Retina (tissue), 1 donor: ENCODE results near the gene RETREG3.
"Not testable (repeated sequence)": the region's sequence is repeated elsewhere in the genome, so short reads cannot be mapped to it uniquely, and the experiment has no call there.

Experiments
- DNase-seq: peaks from one replicate; pipeline ENCODE4 v3.0.0-alpha.2; 2016

Gene RETREG3, protein sequence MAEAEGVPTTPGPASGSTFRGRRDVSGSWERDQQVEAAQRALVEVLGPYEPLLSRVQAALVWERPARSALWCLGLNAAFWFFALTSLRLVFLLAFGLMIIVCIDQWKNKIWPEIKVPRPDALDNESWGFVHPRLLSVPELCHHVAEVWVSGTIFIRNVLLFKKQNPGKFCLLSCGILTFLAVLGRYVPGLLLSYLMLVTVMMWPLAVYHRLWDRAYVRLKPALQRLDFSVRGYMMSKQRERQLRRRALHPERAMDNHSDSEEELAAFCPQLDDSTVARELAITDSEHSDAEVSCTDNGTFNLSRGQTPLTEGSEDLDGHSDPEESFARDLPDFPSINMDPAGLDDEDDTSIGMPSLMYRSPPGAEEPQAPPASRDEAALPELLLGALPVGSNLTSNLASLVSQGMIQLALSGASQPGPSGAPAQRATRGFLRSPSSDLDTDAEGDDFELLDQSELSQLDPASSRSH

GRCh38 chr17:42609182-42609813 is at the start of gene RETREG3, which contains the start of gene TUBG1:
Gene RETREG3, minus strand, starts transcription at chr17:42609374. Its CDS starts 50 bp downstream, at chr17:42609324.
Gene TUBG1, plus strand, starts transcription at chr17:42609683. Its CDS starts 55 bp downstream, at chr17:42609738.
- DNase-seq = peak; percentile 98

DNA sequence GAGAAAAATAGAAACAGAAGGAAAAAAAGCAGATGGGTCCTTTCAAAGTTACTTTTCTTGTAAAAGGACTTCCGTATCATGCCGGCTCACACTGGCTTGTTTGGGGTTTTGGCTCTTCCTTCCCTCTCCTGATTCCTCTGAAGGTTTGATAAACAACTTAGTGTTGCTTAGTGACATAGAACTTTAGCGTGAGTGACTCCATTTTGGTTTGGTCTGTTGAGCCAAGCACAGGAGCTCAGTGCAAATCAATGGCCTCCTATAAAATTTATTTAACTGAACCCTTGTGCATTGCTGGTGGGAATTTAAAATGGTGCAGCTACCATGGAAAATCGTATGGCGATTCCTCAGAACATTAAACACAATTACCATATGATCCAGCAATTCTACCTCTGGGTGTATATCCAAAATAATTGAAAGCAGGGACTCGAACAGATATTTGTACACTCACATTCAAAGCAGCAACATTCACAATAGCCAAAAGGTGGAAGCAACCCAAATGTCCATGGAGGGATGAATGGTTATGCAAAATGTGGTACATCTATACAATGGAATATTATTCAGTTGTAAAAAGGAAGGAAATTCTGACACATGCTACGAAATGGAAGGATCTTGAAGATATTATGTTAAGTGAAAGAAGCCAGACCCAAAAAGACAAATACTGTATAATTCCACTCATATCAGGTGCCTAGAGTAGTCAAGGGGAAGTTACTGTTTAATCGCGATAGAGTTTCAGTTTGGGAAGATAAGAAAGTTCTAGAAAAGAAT is 48.8 kb upstream of the RETREG3 start:
- no peak for DNase-seq

- DNase-seq = no peak
Measured at GRCh38 chr17:42655528-42655927, 46.4 kb upstream of the RETREG3 start.

GRCh38 chr17:42653179-42654124 is 44.3 kb upstream of the RETREG3 start:
- DNase-seq = peak; percentile 85

- DNase-seq = no peak
Measured at GRCh38 chr17:42651392-42651791, 42.2 kb upstream of the RETREG3 start.

- no peak for DNase-seq
Measured at GRCh38 chr17:42647778-42648177, 38.6 kb upstream of the RETREG3 start.

DNA sequence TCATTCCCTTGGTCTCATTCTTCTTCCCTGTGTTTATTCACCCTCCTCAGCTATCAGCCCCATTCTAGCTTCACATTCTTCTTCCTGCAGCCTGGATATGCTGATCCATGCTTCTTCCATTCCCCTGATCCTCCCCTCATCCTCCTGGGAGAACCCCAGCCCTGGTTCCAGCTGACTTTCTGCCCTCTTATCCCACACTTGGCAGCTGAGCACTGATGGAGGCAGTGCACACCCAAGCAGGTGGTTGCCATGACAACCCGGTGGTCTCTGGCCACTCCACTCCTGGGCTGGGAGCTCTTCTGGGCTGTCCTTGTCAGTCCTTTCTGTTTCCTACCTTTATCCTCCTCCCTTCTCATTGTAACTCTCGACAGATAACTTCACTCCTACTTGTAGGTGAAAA is 33.2 kb upstream of the RETREG3 start:
- DNase-seq = peak; percentile 19

GRCh38 chr17:42640121-42640520 is 30.9 kb upstream of the RETREG3 start:
- DNase-seq = no peak

GRCh38 chr17:42639525-42640113 is 30.4 kb upstream of the RETREG3 start:
- no peak for DNase-seq

- DNase-seq = no peak
Measured at GRCh38 chr17:42632949-42633444, 23.8 kb upstream of the RETREG3 start.

DNA sequence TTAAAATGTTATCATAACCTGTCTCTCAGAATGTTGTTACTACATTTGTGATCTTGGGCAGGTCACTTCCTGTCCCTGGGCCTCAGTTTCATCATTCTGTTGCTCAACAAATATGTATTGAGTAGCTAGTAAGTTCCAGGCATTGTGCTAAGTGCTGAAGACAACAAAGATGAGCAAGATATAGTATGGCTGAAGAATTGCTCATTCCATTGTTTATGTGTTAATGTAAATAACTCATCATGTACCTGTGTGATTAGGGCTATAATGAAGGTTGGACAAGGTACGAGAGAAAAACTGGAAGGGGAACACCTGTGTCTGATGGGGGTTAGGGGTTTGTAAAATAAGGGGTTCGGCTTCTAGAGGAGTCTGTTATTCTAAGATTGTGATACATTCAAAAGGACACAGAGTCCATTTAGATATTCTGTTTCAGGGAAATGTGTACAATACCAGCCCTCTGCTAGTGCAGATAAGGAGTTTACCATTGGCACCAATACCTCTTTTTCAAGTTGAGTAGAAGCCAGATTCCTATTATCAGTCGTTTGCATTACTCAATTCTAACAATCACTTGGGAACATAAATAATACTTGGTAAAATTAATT is 20.3 kb upstream of the RETREG3 start:
- no peak for DNase-seq

DNA sequence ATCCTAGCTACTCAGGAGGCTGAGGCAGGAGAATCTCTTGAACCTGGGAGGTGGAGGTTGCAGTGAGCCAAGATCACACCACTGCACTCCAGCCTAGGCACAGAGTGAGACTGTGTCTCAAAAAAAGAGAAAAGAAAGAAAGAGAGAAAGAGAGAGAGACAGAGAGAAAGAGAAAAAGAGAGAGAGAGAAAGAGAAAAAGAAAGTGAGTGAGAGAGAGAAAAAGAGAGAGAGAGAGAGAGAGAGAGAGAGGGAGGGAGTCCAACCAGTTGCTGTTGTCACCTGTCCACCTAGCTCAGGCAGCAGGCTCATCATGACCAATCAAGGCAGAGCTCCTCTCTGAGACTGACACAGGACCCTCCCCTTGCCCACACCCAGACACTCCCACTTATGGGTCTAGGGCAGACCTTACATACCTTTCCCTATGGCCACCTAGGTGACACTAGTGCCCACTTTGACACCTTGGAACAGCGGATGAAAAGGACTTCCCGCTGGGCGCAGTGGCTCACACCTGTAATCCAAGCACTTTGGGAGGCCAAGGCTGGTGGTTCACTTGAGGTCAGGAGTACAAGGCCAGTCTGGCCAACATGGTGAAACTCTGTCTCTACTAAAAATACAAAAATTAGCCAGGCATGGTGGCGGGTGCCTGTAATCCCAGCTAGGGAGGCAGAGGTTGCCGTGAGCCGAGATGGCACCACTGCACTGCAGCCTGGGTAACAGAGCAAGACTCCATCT is 18.0 kb upstream of the RETREG3 start:
- not testable (repeated sequence) for DNase-seq

GRCh38 chr17:42623732-42624596 is 14.8 kb upstream of the RETREG3 start:
- no peak for DNase-seq

DNA sequence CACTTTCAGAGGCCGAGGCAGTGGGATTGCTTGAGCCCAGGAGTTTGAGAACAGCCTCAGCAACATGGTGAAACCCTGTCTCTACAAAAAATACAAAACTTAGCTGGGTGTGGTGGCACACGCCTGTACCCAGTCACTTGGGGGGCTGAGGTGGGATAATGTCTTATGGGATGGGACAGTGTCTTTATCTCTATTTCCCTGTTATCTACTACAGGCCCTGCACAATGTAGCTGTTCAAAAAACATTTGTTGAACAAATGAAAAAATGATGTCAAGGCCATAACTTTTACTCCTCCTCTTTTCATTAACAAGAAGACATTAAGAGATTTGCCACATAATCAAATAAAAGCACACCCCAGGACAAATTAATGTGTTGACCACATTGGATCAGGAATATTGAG is 14.1 kb upstream of the RETREG3 start:
- no peak for DNase-seq

- DNase-seq = not testable (repeated sequence)
Measured at GRCh38 chr17:42621987-42622386, 12.8 kb upstream of the RETREG3 start.

GRCh38 chr17:42618442-42619150 is 9.4 kb upstream of the RETREG3 start:
- DNase-seq = peak; percentile 17

DNA sequence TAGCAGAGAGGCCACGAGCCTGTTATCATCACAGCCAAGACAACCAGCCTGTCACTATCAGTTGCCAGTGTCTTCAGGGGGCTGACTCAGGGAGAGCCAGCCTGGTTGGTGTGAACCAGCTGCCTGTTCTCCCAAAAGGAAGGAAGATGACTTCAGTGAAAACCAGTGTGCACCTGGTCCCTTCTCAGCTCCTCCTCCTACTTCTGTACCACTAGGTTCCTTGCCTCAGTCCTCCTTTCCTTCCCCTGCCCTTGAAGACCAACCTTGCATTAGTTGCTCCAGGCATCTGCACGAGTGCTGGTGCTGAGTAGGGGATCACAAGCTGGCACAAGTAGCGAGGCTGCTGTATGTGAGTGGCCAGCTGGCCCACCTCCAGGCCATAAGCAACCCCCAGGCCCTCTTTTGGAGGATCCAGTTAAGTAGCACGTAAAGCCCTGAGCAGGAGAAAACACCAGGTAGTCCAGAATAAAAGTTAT is 8.8 kb upstream of the RETREG3 start:
- no peak for DNase-seq

GRCh38 chr17:42613699-42614295 is 4.6 kb upstream of the RETREG3 start:
- no peak for DNase-seq
